Liver (tissue), 9 donors: Measurements from ENCODE around the gene ZNF74. TPM values are rescaled to one million over a fixed set of nuclear protein-coding genes. Genes with fewer than 3 reads are reported as not detected.

Experiments
- DNase-seq: peaks from one replicate; pipeline ENCODE4 v3.0.0-alpha.2; 2017; ENCODE audit warnings: low spot score
- H3K27ac ChIP-seq, 2 donors: one replicate each; pipeline ENCODE4 v1.7.0; 2013; ENCODE audit warnings: inconsistent platforms in 2 of 2, low read length in 2 of 2, control low read depth in 1 of 2, low read depth in 1 of 2, mild to moderate bottlenecking in 1 of 2
- H3K27me3 ChIP-seq, 4 donors: one replicate each; pipeline versions ENCODE4 v1.6.1 to v1.7.0; 2013; ENCODE audit warnings: low read length in 3 of 4, inconsistent platforms in 1 of 4, mild to moderate bottlenecking in 1 of 4, moderate library complexity in 1 of 4; ENCODE audit not compliant: control insufficient read depth in 4 of 4, insufficient read depth in 4 of 4
- H3K36me3 ChIP-seq, 4 donors: one replicate each; pipeline versions ENCODE4 v1.6.1 to v1.7.0; 2013; ENCODE audit warnings: low read length in 3 of 4, mild to moderate bottlenecking in 3 of 4, low read depth in 1 of 4, moderate library complexity in 1 of 4; ENCODE audit not compliant: control insufficient read depth in 4 of 4, insufficient read depth in 3 of 4
- H3K4me1 ChIP-seq, 4 donors: one replicate each; pipeline versions ENCODE4 v1.6.1 to v1.7.0; 2013; ENCODE audit warnings: low read length in 3 of 4, mild to moderate bottlenecking in 3 of 4, moderate library complexity in 1 of 4; ENCODE audit not compliant: control insufficient read depth in 4 of 4, insufficient read depth in 4 of 4
- H3K4me3 ChIP-seq, 3 donors: one replicate each; pipeline versions ENCODE4 v1.6.1 to v1.7.0; 2013; ENCODE audit warnings: low read length in 3 of 3, control low read depth in 1 of 3, low read depth in 1 of 3, mild to moderate bottlenecking in 1 of 3
- H3K9ac ChIP-seq, 2 donors: one replicate each; pipeline ENCODE4 v1.7.0; 2013; ENCODE audit warnings: low read length in 2 of 2, mild to moderate bottlenecking in 2 of 2, moderate library complexity in 2 of 2, control low read depth in 1 of 2, low read depth in 1 of 2
- H3K9me3 ChIP-seq, 4 donors: one replicate each; pipeline versions ENCODE4 v1.6.1 to v1.7.0; 2013; ENCODE audit warnings: low read length in 3 of 4; ENCODE audit not compliant: control insufficient read depth in 4 of 4
- FOXA1 ChIP-seq: IDR thresholded peaks from 2 replicates; pipeline ENCODE4 v1.6.1; 2016; ENCODE audit warnings: antibody characterized with exemption
- HNF4A ChIP-seq, 2 donors: conservative IDR thresholded peaks; 2 replicates each; pipeline ENCODE4 v1.6.1; 2016; ENCODE audit warnings: antibody characterized with exemption in 2 of 2, mild to moderate bottlenecking in 2 of 2
- HNF4G ChIP-seq: IDR thresholded peaks from 2 replicates; pipeline ENCODE4 v1.6.1; 2016; ENCODE audit warnings: antibody characterized with exemption
- JUND ChIP-seq, 2 donors: IDR thresholded peaks; 2 replicates each; pipeline ENCODE4 v1.6.1; 2016; ENCODE audit warnings: antibody characterized with exemption in 2 of 2
- NR2F2 ChIP-seq: IDR thresholded peaks from 2 replicates; pipeline ENCODE4 v1.6.1; 2016; ENCODE audit warnings: antibody characterized with exemption
- RAD21 ChIP-seq, 2 donors: IDR thresholded peaks; 2 replicates each; pipeline ENCODE4 v1.6.1; 2016; ENCODE audit warnings: antibody characterized with exemption in 2 of 2, mild to moderate bottlenecking in 2 of 2
- RXRA ChIP-seq, 2 donors: IDR thresholded peaks; 2 replicates each; pipeline ENCODE4 v1.6.1; 2017 to 2018; ENCODE audit warnings: antibody characterized with exemption in 2 of 2, mild to moderate bottlenecking in 1 of 2
- TAF1 ChIP-seq: conservative IDR thresholded peaks from 2 replicates; pipeline ENCODE4 v1.6.1; 2016; ENCODE audit warnings: antibody characterized with exemption, mild to moderate bottlenecking
- WGBS: extraction: QIAGEN DNeasy Blood & Tissue Kit; methylation state at CpG from one replicate; pipeline ENCODE4 v1.1.7; 2013; 5-methylcytosine and 5-hydroxymethylcytosine counted together
- polyA plus RNA-seq, 2 donors: library from polyadenylated mRNA; stranded (reverse) in 1 of 2; unstranded in 1 of 2; fragments of 200-250 nt in 1 of 2; fragments of >200 nt in 1 of 2; fragmentation: Nextera tagmentation in 1 of 2; extraction: Ambion mirVana in 1 of 2; gene quantifications; one replicate each; pipeline versions ENCODE4 v1.2.1 to v1.2.3, GENCODE V29; 2013 to 2015
- total RNA-seq, 2 donors: library from RNA; depleted of rRNA; stranded (reverse); fragments of >200 nt; gene quantifications; one replicate each; pipeline ENCODE4 v1.2.3, GENCODE V29; 2014
- TF ChIP-seq, protein P1 (sequence below): IDR thresholded peaks from 2 replicates; pipeline ENCODE4 v1.6.1; 2016; ENCODE audit warnings: antibody characterized with exemption, mild to moderate bottlenecking
- TF ChIP-seq, protein P2 (sequence below): IDR thresholded peaks from 2 replicates; pipeline ENCODE4 v1.6.1; 2016; ENCODE audit warnings: antibody characterized with exemption
- TF ChIP-seq, protein P3 (sequence below): fragments of 150-350 bp; IDR thresholded peaks from 2 replicates; pipeline ENCODE4 v1.5.1; 2017; ENCODE audit warnings: improper control_type of control experiment, low read depth, low read length; ENCODE audit not compliant: missing input control
- TF ChIP-seq, protein P4 (sequence below): IDR thresholded peaks from 2 replicates; pipeline ENCODE4 v1.6.1; 2016; ENCODE audit warnings: antibody characterized with exemption
- donor health status: healthy.
- donor health status: healthy.
- donor health status: healthy.
- donor health status: healthy.
- donor health status: healthy.

Gene ZNF74
- total and polyA plus RNA-seq, 4 donors, result 0.99 to 5.0 (median 3.1) TPM

DNA sequence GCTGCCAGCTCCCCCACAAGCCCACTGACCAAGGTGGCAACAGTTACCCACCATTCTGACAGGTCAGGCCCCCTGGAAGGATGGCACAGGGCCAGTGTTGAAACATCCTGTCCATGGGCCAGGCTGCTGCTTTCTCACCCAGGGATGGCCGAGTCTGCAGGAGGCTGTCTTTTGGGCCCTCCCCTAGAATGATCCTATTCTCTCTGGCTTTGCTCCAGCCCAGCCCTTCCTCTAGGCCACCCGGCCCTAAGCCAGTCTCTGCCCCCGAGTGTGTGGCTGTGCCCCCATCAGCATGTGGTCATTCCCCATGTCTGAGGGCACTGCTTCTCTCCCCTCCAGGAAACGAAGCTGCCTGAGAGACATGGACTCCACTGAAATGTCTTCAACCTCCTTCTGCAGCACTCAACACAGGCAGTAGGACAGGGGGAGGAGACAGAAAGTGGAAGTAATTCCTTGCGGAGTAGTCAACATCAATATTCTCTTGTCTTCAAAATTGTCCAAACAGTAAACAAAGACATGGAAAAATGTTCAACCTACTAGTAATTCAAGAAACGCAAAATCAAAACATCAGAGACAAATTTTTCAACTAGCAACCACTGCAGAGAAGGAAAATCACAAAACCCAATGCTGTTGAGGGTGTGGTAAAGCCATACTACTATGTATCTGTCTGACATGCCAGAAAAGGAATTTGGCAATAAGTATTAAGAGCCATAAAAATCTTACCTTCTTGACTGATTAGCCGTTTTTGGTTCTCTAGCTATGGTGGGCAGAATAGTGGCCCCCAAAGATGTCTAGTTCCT lies 48.7 kb downstream of the ZNF74 start:
- no peak overlapping the region for H3K9ac ChIP-seq
- TF ChIP-seq, protein P1, sequence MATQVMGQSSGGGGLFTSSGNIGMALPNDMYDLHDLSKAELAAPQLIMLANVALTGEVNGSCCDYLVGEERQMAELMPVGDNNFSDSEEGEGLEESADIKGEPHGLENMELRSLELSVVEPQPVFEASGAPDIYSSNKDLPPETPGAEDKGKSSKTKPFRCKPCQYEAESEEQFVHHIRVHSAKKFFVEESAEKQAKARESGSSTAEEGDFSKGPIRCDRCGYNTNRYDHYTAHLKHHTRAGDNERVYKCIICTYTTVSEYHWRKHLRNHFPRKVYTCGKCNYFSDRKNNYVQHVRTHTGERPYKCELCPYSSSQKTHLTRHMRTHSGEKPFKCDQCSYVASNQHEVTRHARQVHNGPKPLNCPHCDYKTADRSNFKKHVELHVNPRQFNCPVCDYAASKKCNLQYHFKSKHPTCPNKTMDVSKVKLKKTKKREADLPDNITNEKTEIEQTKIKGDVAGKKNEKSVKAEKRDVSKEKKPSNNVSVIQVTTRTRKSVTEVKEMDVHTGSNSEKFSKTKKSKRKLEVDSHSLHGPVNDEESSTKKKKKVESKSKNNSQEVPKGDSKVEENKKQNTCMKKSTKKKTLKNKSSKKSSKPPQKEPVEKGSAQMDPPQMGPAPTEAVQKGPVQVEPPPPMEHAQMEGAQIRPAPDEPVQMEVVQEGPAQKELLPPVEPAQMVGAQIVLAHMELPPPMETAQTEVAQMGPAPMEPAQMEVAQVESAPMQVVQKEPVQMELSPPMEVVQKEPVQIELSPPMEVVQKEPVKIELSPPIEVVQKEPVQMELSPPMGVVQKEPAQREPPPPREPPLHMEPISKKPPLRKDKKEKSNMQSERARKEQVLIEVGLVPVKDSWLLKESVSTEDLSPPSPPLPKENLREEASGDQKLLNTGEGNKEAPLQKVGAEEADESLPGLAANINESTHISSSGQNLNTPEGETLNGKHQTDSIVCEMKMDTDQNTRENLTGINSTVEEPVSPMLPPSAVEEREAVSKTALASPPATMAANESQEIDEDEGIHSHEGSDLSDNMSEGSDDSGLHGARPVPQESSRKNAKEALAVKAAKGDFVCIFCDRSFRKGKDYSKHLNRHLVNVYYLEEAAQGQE, result no peak
- no peak for TF ChIP-seq NR2F2
- TF ChIP-seq, protein P2, sequence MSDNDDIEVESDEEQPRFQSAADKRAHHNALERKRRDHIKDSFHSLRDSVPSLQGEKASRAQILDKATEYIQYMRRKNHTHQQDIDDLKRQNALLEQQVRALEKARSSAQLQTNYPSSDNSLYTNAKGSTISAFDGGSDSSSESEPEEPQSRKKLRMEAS, result no peak
- no peak for TF ChIP-seq RAD21 (IDR thresholded peaks at IDR 0.05)
- no peak for TF ChIP-seq HNF4G
- TF ChIP-seq, protein P3, sequence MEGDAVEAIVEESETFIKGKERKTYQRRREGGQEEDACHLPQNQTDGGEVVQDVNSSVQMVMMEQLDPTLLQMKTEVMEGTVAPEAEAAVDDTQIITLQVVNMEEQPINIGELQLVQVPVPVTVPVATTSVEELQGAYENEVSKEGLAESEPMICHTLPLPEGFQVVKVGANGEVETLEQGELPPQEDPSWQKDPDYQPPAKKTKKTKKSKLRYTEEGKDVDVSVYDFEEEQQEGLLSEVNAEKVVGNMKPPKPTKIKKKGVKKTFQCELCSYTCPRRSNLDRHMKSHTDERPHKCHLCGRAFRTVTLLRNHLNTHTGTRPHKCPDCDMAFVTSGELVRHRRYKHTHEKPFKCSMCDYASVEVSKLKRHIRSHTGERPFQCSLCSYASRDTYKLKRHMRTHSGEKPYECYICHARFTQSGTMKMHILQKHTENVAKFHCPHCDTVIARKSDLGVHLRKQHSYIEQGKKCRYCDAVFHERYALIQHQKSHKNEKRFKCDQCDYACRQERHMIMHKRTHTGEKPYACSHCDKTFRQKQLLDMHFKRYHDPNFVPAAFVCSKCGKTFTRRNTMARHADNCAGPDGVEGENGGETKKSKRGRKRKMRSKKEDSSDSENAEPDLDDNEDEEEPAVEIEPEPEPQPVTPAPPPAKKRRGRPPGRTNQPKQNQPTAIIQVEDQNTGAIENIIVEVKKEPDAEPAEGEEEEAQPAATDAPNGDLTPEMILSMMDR, result no peak
- no peak for DNase-seq
- H3K27me3 ChIP-seq, result no peaks in the 10 kb centered on the region
- peaks cover 0 to 32% (median 10%) of the 10 kb centered on the region in 4 donors for H3K36me3 ChIP-seq
- peaks cover 0 to 10% (median 6%) of the 10 kb centered on the region in 4 donors for H3K4me1 ChIP-seq
- 83% methylated on average over 7 of the region's 7 CpGs for WGBS
- no peak overlapping the region for H3K4me3 ChIP-seq
- H3K9me3 ChIP-seq, result no peaks in the 10 kb centered on the region
- peak overlapping the region in 1 of 2 donors; percentile 2 for H3K27ac ChIP-seq

DNA sequence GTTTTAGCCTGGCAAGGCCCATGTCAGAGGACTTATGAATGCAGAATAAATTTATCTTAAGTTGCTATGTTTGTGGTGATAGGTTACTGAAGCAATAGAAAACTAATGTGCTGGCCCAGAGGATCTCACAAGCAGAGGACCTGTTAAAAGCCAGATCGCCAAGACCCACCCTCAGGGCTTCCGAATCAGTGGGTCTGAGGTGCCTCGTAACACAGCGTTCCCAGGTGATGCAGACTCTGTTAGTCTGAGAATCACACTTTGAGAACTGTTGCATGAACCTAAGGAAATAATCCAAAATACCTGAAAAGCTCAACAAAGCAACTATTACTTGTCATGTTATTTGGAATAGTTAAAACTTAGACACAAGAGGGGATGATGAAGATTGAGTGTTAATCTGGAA lies 50.4 kb downstream of the ZNF74 start:
- Histone ChIP-seq H3K9me3 (no peaks in the 10 kb centered on the region), H3K4me3 (no peak overlapping the region), H3K4me1 (peaks cover 0 to 3% (median 0%) of the 10 kb centered on the region in 4 donors), H3K27ac (no peak overlapping the region), H3K36me3 (peaks cover 0 to 32% (median 10%) of the 10 kb centered on the region in 4 donors), H3K9ac (no peak overlapping the region), H3K27me3 (no peaks in the 10 kb centered on the region)
- 97% methylated on average over 4 of the region's 4 CpGs for WGBS
- no peak for TF ChIP-seq HNF4A (conservative IDR thresholded peaks at IDR 0.05)
- TF ChIP-seq, protein P1, result no peak
- TF ChIP-seq, protein P4, sequence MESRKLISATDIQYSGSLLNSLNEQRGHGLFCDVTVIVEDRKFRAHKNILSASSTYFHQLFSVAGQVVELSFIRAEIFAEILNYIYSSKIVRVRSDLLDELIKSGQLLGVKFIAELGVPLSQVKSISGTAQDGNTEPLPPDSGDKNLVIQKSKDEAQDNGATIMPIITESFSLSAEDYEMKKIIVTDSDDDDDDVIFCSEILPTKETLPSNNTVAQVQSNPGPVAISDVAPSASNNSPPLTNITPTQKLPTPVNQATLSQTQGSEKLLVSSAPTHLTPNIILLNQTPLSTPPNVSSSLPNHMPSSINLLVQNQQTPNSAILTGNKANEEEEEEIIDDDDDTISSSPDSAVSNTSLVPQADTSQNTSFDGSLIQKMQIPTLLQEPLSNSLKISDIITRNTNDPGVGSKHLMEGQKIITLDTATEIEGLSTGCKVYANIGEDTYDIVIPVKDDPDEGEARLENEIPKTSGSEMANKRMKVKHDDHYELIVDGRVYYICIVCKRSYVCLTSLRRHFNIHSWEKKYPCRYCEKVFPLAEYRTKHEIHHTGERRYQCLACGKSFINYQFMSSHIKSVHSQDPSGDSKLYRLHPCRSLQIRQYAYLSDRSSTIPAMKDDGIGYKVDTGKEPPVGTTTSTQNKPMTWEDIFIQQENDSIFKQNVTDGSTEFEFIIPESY, result no peak
- TF ChIP-seq TAF1, result no peak
- TF ChIP-seq FOXA1, result no peak
- no peak for TF ChIP-seq JUND (IDR thresholded peaks at IDR 0.05)
- no peak for TF ChIP-seq RXRA (IDR thresholded peaks at IDR 0.05)
- TF ChIP-seq, protein P3, result no peak
- TF ChIP-seq NR2F2, result no peak
- TF ChIP-seq RAD21 (IDR thresholded peaks at IDR 0.05), result no peak
- no peak for DNase-seq
